ENCODE results near the gene NCOA5. TPM values are rescaled to one million over a fixed set of nuclear protein-coding genes. Genes with fewer than 3 reads are reported as not detected.

The NCOA5 gene
- total and polyA plus RNA-seq, 2 experiments from 2014 or later: 8.4 to 22.8 TPM

GRCh38 chr20:46077642-46078305, 12.0 kb downstream of the NCOA5 start (continued):
- no peak for TF ChIP-seq ZNF462 (CRISPR knock-in tag; IDR thresholded peaks at IDR 0.05)
- no peak for TF ChIP-seq POLR2AphosphoS5 (IDR thresholded peaks at IDR 0.05; ENCODE audit: low read depth)
- TF ChIP-seq EZH2 (IDR thresholded peaks at IDR 0.05; ENCODE audit: low read depth, unreplicated experiment): no peak
- no peak for TF ChIP-seq ZNF331 (CRISPR knock-in tag; IDR thresholded peaks at IDR 0.05; ENCODE audit: low read depth)
- no peak for TF ChIP-seq REST (IDR thresholded peaks at IDR 0.05; ENCODE audit: unreplicated experiment)
- no peak for TF ChIP-seq ZNF114 (CRISPR knock-in tag; IDR thresholded peaks at IDR 0.05)
- TF ChIP-seq NANOG (IDR thresholded peaks at IDR 0.05; ENCODE audit: borderline replicate concordance): no peak
